Peyer's patch (tissue), 4 donors: ENCODE data around the gene MAGEA8.

ENCODE experiments used
- CTCF ChIP-seq, 6 experiments: fragments of 450-650 bp in 4 of 6; fragments of 200-600 bp in 2 of 6; sonication (generic) in 1 of 6; IDR thresholded peaks; one replicate each; pipeline ENCODE4 v1.5.1; 2017 to 2019; ENCODE audit warnings: antibody characterized with exemption in 6 of 6, mild to moderate bottlenecking in 3 of 6, moderate library complexity in 1 of 6
- POLR2A ChIP-seq, 2 donors: fragments of 450-650 bp; IDR thresholded peaks; one replicate each; pipeline ENCODE4 v1.5.1; 2017; ENCODE audit warnings: antibody characterized with exemption in 2 of 2, mild to moderate bottlenecking in 2 of 2, moderate library complexity in 2 of 2

GRCh38 chrX:149877157-149877556 lies 3.8 kb upstream of the MAGEA8 start:
- TF ChIP-seq CTCF (IDR thresholded peaks at IDR 0.05) (no peak), POLR2A (IDR thresholded peaks at IDR 0.05) (no peak)
